H9 (cell line): ENCODE results near the gene FCGR1A. TPM values are rescaled to one million over a fixed set of nuclear protein-coding genes. Genes with fewer than 3 reads are reported as not detected.
"Not testable (repeated sequence)": the region's sequence is repeated elsewhere in the genome, so short reads cannot be mapped to it uniquely, and the experiment has no call there.

ENCODE experiments used
- DNase-seq: peaks from one replicate; pipeline ENCODE4 v3.0.0-alpha.2; 2017
- H2AFZ ChIP-seq: one replicate; pipeline ENCODE4 v1.6.1; 2013; ENCODE audit warnings: mild to moderate bottlenecking, low read length, control low read depth, moderate library complexity
- H2AK5ac ChIP-seq: 2 replicates; pipeline ENCODE4 v1.6.1; 2013; ENCODE audit warnings: low read length, control low read depth, mixed read lengths; ENCODE audit not compliant: insufficient read length
- H2BK120ac ChIP-seq: one replicate; pipeline ENCODE4 v1.6.1; 2013; ENCODE audit warnings: low read depth, mild to moderate bottlenecking, low read length, control low read depth, inconsistent platforms; ENCODE audit not compliant: poor library complexity, severe bottlenecking
- H2BK12ac ChIP-seq: 2 replicates; pipeline ENCODE4 v1.6.1; 2013; ENCODE audit warnings: low read length, control low read depth, mixed read lengths, low read depth; ENCODE audit not compliant: insufficient read length
- H2BK15ac ChIP-seq: 2 replicates; pipeline ENCODE4 v1.6.1; 2013; ENCODE audit warnings: low read depth, low read length, control low read depth
- H2BK20ac ChIP-seq: one replicate; pipeline ENCODE4 v1.6.1; 2013; ENCODE audit warnings: low read depth, mild to moderate bottlenecking, low read length, control low read depth, inconsistent platforms; ENCODE audit not compliant: poor library complexity, severe bottlenecking
- H2BK5ac ChIP-seq: 2 replicates; pipeline ENCODE4 v1.6.1; 2013; ENCODE audit warnings: low read length, control low read depth, mixed read lengths; ENCODE audit not compliant: insufficient read length
- H3K14ac ChIP-seq: 2 replicates; pipeline ENCODE4 v1.6.1; 2013; ENCODE audit warnings: low read length, control low read depth; ENCODE audit not compliant: insufficient read depth
- H3K18ac ChIP-seq: 2 replicates; pipeline ENCODE4 v1.6.1; 2013; ENCODE audit warnings: low read depth, mild to moderate bottlenecking, mixed read lengths, low read length, control low read depth; ENCODE audit not compliant: insufficient read length
- H3K23ac ChIP-seq: 2 replicates; pipeline ENCODE4 v1.6.1; 2013; ENCODE audit warnings: low read length, control low read depth, mixed read lengths, low read depth; ENCODE audit not compliant: insufficient read length
- H3K23me2 ChIP-seq: 2 replicates; pipeline ENCODE4 v1.6.1; 2013; ENCODE audit warnings: low read depth, mild to moderate bottlenecking, mixed read lengths, low read length, control low read depth; ENCODE audit not compliant: insufficient read length, poor library complexity, severe bottlenecking
- H3K27ac ChIP-seq: 2 replicates; pipeline ENCODE4 v1.5.1; 2013; ENCODE audit warnings: low read length, control low read depth, mixed read lengths, low read depth; ENCODE audit not compliant: insufficient read length
- H3K27me3 ChIP-seq: 2 replicates; pipeline ENCODE4 v1.6.1; 2013; ENCODE audit warnings: low read length, control low read depth, inconsistent platforms; ENCODE audit not compliant: insufficient read depth
- H3K4ac ChIP-seq: 2 replicates; pipeline ENCODE4 v1.6.1; 2013; ENCODE audit warnings: low read depth, mild to moderate bottlenecking, control low read depth, inconsistent platforms, low read length, moderate library complexity
- H3K4me1 ChIP-seq: 2 replicates; pipeline ENCODE4 v1.6.1; 2013; ENCODE audit warnings: low read length, control low read depth, inconsistent platforms; ENCODE audit not compliant: insufficient read depth
- H3K4me2 ChIP-seq: 2 replicates; pipeline ENCODE4 v1.6.1; 2013; ENCODE audit warnings: low read length, control low read depth, mixed read lengths; ENCODE audit not compliant: insufficient read length, insufficient read depth
- H3K56ac ChIP-seq: 2 replicates; pipeline ENCODE4 v1.6.1; 2013; ENCODE audit warnings: low read depth, mild to moderate bottlenecking, mixed read lengths, low read length, control low read depth; ENCODE audit not compliant: insufficient read length
- H3K79me1 ChIP-seq: 2 replicates; pipeline ENCODE4 v1.6.1; 2013; ENCODE audit warnings: low read depth, mild to moderate bottlenecking, moderate library complexity, low read length, control low read depth, inconsistent platforms; ENCODE audit not compliant: insufficient read depth, poor library complexity, severe bottlenecking
- H3K79me2 ChIP-seq: 2 replicates; pipeline ENCODE4 v1.6.1; 2013; ENCODE audit warnings: low read length, control low read depth, inconsistent platforms; ENCODE audit not compliant: insufficient read depth
- H3K9ac ChIP-seq: 2 replicates; pipeline ENCODE4 v1.6.1; 2013; ENCODE audit warnings: low read length, control low read depth, mixed read lengths; ENCODE audit not compliant: insufficient read length; ENCODE audit errors: extremely low read depth
- H3K9me3 ChIP-seq: one replicate; pipeline ENCODE4 v1.6.1; 2013; ENCODE audit warnings: low read depth, low read length, inconsistent platforms; ENCODE audit not compliant: control insufficient read depth
- H3T11ph ChIP-seq: one replicate; pipeline ENCODE4 v1.6.1; 2013; ENCODE audit warnings: mild to moderate bottlenecking, low read length, control low read depth, inconsistent platforms
- H4K20me1 ChIP-seq: one replicate; pipeline ENCODE4 v1.6.1; 2013; ENCODE audit not compliant: control insufficient read depth, insufficient read length, insufficient read depth
- H4K5ac ChIP-seq: 2 replicates; pipeline ENCODE4 v1.6.1; 2013; ENCODE audit warnings: low read depth, mild to moderate bottlenecking, mixed read lengths, low read length, control low read depth; ENCODE audit not compliant: insufficient read length
- H4K8ac ChIP-seq: replicated peaks from 2 replicates; pipeline ENCODE4 v1.6.1; 2013; ENCODE audit warnings: low read length, control low read depth, mixed read lengths, low read depth; ENCODE audit not compliant: insufficient read length
- H4K91ac ChIP-seq: 2 replicates; pipeline ENCODE4 v1.6.1; 2013; ENCODE audit warnings: low read depth, mild to moderate bottlenecking, moderate library complexity, mixed read lengths, low read length, control low read depth; ENCODE audit not compliant: insufficient read length
- H3K27ac Mint-ChIP-seq, 3 experiments: 2 replicates in 2 of 3; 3 replicates in 1 of 3; pipeline ENCODE4 v1.8.0; 2020 to 2021; ENCODE audit warnings: mixed read lengths in 3 of 3, mild to moderate bottlenecking in 1 of 3, moderate library complexity in 1 of 3
- H3K27me3 Mint-ChIP-seq: 2 replicates; pipeline ENCODE4 v1.8.0; 2021; ENCODE audit warnings: low read depth, mild to moderate bottlenecking, moderate library complexity, mixed read lengths
- H3K36me3 Mint-ChIP-seq, 3 experiments: 2 replicates in 2 of 3; 3 replicates in 1 of 3; pipeline ENCODE4 v1.8.0; 2020 to 2021; ENCODE audit warnings: low read depth in 3 of 3, mixed read lengths in 3 of 3; ENCODE audit not compliant: insufficient read depth in 1 of 3
- H3K4me1 Mint-ChIP-seq, 2 experiments: 2 replicates each; pipeline ENCODE4 v1.8.0; 2020; ENCODE audit warnings: mixed read lengths in 2 of 2
- H3K4me3 Mint-ChIP-seq, 2 experiments: 2 replicates in 1 of 2; 3 replicates in 1 of 2; pipeline ENCODE4 v1.8.0; 2020 to 2021; ENCODE audit warnings: mild to moderate bottlenecking in 2 of 2, mixed read lengths in 2 of 2, moderate library complexity in 1 of 2
- H3K9me3 Mint-ChIP-seq, 2 experiments: 2 replicates in 1 of 2; 3 replicates in 1 of 2; pipeline ENCODE4 v1.8.0; 2020; ENCODE audit warnings: mild to moderate bottlenecking in 2 of 2, mixed read lengths in 2 of 2, moderate library complexity in 1 of 2
- WGBS: extraction: QIAGEN DNeasy Blood & Tissue Kit; methylation state at CpG from one replicate; pipeline ENCODE4 v1.1.7; 2013; ENCODE audit warnings: missing lambda C conversion rate, low lambda C conversion rate, mixed read lengths; ENCODE audit not compliant: insufficient read length; ENCODE audit errors: extremely low coverage; 5-methylcytosine and 5-hydroxymethylcytosine counted together
- total RNA-seq: library from RNA; stranded (reverse); gene quantifications from 2 replicates; pipeline ENCODE4 v1.2.1, GENCODE V29; 2021

The FCGR1A gene
- total RNA-seq, 1 experiment from 2014 or later, result not detected

DNA sequence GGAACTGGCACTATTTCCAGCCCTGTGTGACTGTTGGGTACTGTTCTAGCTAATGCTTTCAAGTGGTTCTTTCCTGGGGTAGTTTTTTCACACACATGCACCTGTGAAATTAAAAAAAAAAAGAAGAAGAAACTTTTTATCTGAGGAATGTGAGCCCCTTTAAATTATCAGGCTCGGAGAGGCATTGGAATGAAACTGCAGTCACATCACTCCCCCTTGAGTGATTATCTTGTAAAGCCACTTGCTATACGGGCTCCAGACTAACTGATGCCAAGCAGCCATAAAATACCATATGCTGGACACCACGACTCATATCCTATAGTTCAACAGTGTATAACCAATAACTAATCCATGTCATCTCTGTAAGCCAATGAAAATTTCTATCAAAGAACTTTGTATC is 5.4 kb upstream of the FCGR1A start:
- H3K9ac ChIP-seq, H3K27ac ChIP-seq, H3T11ph ChIP-seq, H3K23me2 ChIP-seq, H3K79me1 ChIP-seq, H2BK12ac ChIP-seq, H3K79me2 ChIP-seq, H3K27me3 Mint-ChIP-seq, H3K27me3 ChIP-seq, H3K14ac ChIP-seq, H4K8ac ChIP-seq, H4K20me1 ChIP-seq, H3K9me3 ChIP-seq, H2BK120ac ChIP-seq, H4K5ac ChIP-seq, H2AK5ac ChIP-seq, H3K23ac ChIP-seq, H3K4me2 ChIP-seq, H3K4me3 Mint-ChIP-seq, H3K18ac ChIP-seq, H3K56ac ChIP-seq, H4K91ac ChIP-seq, H2BK15ac ChIP-seq, DNase-seq, H3K36me3 Mint-ChIP-seq, H3K9me3 Mint-ChIP-seq, H3K27ac Mint-ChIP-seq, H2AFZ ChIP-seq, H3K4ac ChIP-seq, H3K4me1 ChIP-seq, H2BK20ac ChIP-seq, H2BK5ac ChIP-seq: not testable (repeated sequence)
- H3K4me1 Mint-ChIP-seq, result peaks cover 15 to 17% of the 10 kb centered on the region in 2 experiments
- no CpG with 5 or more reads among the region's 3 CpGs for WGBS

DNA sequence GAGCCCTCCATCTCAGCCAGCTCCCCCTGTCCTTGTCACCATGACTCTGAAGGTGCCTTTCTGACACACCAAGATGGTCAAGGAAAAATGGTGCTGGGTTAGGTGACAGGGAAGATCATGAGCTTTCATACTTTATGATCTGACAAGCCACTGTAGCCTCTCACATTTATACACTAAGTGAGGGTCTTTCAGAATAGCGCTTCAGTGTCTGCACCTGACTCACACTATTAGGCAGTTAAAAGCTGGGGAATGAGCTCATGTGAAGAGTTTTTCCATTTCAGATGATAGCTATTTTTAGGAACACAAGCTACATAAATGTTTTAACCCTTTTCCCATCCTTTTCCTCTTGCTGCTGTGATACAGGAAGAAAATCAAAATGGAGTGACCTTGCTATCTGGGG is 4.2 kb upstream of the FCGR1A start:
- H2BK120ac ChIP-seq, H2BK12ac ChIP-seq, H2BK15ac ChIP-seq, H3K27ac Mint-ChIP-seq, H2BK5ac ChIP-seq, H3K27ac ChIP-seq, H3K23me2 ChIP-seq, H3K14ac ChIP-seq, H3K4me3 Mint-ChIP-seq, H3K79me2 ChIP-seq, H3K18ac ChIP-seq, H4K8ac ChIP-seq, H4K20me1 ChIP-seq, H3K56ac ChIP-seq, H3K9me3 Mint-ChIP-seq, H3K23ac ChIP-seq, H3K79me1 ChIP-seq, H2AFZ ChIP-seq, H3K27me3 ChIP-seq, H4K91ac ChIP-seq, H3K9me3 ChIP-seq, H3K27me3 Mint-ChIP-seq, DNase-seq, H3K4me2 ChIP-seq, H3K4me1 ChIP-seq, H3K36me3 Mint-ChIP-seq, H2AK5ac ChIP-seq, H2BK20ac ChIP-seq, H3K4ac ChIP-seq, H3T11ph ChIP-seq, H4K5ac ChIP-seq, H3K9ac ChIP-seq: not testable (repeated sequence)
- no CpG with 5 or more reads among the region's 1 CpG for WGBS
- H3K4me1 Mint-ChIP-seq, result peaks cover 15 to 17% of the 10 kb centered on the region in 2 experiments
